Measurements from ENCODE around the gene ZBTB9. TPM values are rescaled to one million over a fixed set of nuclear protein-coding genes. Genes with fewer than 3 reads are reported as not detected.
A peak's percentile ranks its signal among the peaks of the same experiment; 100 is the strongest.

The ZBTB9 gene, protein sequence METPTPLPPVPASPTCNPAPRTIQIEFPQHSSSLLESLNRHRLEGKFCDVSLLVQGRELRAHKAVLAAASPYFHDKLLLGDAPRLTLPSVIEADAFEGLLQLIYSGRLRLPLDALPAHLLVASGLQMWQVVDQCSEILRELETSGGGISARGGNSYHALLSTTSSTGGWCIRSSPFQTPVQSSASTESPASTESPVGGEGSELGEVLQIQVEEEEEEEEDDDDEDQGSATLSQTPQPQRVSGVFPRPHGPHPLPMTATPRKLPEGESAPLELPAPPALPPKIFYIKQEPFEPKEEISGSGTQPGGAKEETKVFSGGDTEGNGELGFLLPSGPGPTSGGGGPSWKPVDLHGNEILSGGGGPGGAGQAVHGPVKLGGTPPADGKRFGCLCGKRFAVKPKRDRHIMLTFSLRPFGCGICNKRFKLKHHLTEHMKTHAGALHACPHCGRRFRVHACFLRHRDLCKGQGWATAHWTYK
- total RNA-seq, result 1 to 10 TPM; 2.8 to 4.8 (median 3.3) TPM

DNA sequence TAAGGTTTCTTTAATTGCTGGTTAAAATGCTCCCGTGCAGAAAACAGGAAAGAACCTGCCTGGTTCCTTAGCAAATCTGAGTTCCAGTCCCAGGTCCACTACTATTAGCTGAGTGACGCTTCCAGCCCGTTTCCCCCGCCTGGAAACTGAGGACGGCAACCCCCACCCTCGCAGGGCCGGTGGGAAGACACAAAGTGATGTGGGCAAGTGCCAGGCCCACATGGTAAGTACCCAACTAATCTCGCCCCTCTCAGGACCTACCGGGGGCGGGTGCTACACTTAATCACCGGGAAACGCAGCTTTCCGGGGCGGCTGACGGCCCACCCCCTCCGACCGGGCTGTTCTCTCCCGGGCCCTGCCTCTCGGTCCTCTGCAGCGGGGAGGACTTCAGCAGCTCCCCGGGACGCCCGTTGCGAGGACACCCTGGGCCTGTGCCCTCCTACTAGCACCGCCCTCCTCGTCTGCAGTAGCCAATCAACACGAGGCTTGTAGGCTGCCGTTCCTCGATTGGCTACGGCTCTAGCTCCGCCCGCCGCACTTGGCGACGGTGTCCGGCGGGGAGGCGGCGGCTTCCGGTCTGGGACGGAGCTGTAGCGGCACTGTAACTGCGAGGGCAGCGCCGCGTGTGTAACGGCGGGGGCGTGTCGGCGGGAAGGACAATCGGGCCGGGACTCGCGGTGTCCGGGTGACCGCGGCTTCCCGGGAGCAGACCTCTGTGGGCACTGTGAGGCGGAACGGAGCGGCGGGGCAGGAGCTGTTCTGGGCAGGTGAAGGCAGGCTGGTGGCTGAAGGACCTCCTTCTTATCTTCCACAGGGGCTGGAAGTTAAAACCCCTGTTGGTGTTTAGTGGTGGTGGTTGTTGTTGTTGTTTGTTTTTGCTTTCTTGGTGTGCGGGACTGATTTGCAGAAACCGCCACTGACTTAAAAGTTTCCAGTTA is at the start of gene ZBTB9:
ZBTB9 (plus strand) TSS at position 568 of the 938 bp plus-strand sequence. CDS start 525 bp downstream, outside the sequence.
- intact Hi-C loops (cut with DNase I), result no loop called here
- TF ChIP-seq, protein P1, sequence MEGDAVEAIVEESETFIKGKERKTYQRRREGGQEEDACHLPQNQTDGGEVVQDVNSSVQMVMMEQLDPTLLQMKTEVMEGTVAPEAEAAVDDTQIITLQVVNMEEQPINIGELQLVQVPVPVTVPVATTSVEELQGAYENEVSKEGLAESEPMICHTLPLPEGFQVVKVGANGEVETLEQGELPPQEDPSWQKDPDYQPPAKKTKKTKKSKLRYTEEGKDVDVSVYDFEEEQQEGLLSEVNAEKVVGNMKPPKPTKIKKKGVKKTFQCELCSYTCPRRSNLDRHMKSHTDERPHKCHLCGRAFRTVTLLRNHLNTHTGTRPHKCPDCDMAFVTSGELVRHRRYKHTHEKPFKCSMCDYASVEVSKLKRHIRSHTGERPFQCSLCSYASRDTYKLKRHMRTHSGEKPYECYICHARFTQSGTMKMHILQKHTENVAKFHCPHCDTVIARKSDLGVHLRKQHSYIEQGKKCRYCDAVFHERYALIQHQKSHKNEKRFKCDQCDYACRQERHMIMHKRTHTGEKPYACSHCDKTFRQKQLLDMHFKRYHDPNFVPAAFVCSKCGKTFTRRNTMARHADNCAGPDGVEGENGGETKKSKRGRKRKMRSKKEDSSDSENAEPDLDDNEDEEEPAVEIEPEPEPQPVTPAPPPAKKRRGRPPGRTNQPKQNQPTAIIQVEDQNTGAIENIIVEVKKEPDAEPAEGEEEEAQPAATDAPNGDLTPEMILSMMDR (IDR thresholded peaks at IDR 0.05), result peak in 2 of 6 experiments; percentile 9 to 12
- peak in 3 of 4 donors; percentile 48 to 90 (median 70) for TF ChIP-seq POLR2A (IDR thresholded peaks at IDR 0.05)

GRCh38 chr6:33404884-33405283 is 49.5 kb upstream of the ZBTB9 start:
- TF ChIP-seq, protein P1 (IDR thresholded peaks at IDR 0.05), result no peak
- 90% methylated on average over 2 of the region's 17 CpGs; no CpG with 5 or more reads in 1 of the 2 donors for WGBS, 2 donors
- DNase-seq, result no peak
- Histone ChIP-seq H3K4me1 (peaks cover 0 to 6% (median 0%) of the 10 kb centered on the region in 3 donors), H3K27me3 (no peaks in the 10 kb centered on the region), H3K4me3 (no peak overlapping the region), H3K36me3 (peaks cover 0 to 30% (median 0%) of the 10 kb centered on the region in 3 donors), H3K9me3 (no peaks in the 10 kb centered on the region), H3K27ac (no peak overlapping the region)
- intact Hi-C loops (cut with DNase I), result no loop called here

More for the DNA sequence above, at the start of gene ZBTB9:
- Histone ChIP-seq H3K27ac (peak within 1 kb of the TSS; percentile 80 to 90 (median 86)), H3K4me3 (peak within 1 kb of the TSS; percentile 68 to 84 (median 78)), H3K36me3 (peaks cover 0 to 33% (median 0%) of the 10 kb centered on the region in 3 donors), H3K4me1 (peaks cover 13 to 32% (median 14%) of the 10 kb centered on the region in 3 donors), H3K9me3 (no peaks in the 10 kb centered on the region), H3K27me3 (no peaks in the 10 kb centered on the region)
- 0 to 2% methylated on average over 10 to 16 of the region's 65 CpGs for WGBS, 2 donors
- peak; percentile 76 for DNase-seq

- Histone ChIP-seq H3K36me3 (peaks cover 0 to 30% (median 0%) of the 10 kb centered on the region in 3 donors), H3K4me1 (peaks cover 0 to 7% (median 0%) of the 10 kb centered on the region in 3 donors), H3K27ac (no peak overlapping the region), H3K9me3 (no peaks in the 10 kb centered on the region), H3K27me3 (no peaks in the 10 kb centered on the region), H3K4me3 (no peak overlapping the region)
- 85 to 90% methylated on average over 10 to 13 of the region's 15 CpGs for WGBS, 2 donors
- intact Hi-C loops (cut with DNase I), result no loop called here
- DNase-seq, result no peak
- TF ChIP-seq, protein P1 (IDR thresholded peaks at IDR 0.05), result no peak
- no peak for TF ChIP-seq POLR2A (IDR thresholded peaks at IDR 0.05)
Measured at GRCh38 chr6:33405386-33405940, 48.9 kb upstream of the ZBTB9 start.

DNA sequence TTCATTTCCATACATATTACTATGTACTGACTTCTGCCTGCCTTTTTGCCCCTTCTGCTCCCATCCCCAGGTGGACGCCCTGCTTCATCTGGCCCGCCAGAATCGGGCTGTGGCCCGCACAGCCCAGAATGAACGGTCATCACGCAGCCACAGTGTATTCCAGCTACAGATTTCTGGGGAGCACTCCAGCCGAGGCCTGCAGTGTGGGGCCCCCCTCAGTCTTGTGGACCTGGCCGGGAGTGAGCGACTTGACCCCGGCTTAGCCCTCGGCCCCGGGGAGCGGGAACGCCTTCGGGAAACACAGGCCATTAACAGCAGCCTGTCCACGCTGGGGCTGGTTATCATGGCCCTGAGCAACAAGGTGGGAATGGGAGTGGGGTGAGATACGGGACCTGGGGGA is 48.2 kb upstream of the ZBTB9 start:
- intact Hi-C loops (cut with DNase I), result no loop called here
- no peak overlapping the region for H3K4me3 ChIP-seq
- H3K9me3 ChIP-seq, result no peaks in the 10 kb centered on the region
- peaks cover 0 to 30% (median 0%) of the 10 kb centered on the region in 3 donors for H3K36me3 ChIP-seq
- peaks cover 0 to 8% (median 0%) of the 10 kb centered on the region in 3 donors for H3K4me1 ChIP-seq
- H3K27me3 ChIP-seq, result no peaks in the 10 kb centered on the region
- no peak for DNase-seq
- WGBS, 2 donors, result 97 to 100% methylated on average over 4 to 5 of the region's 17 CpGs
- TF ChIP-seq POLR2A (IDR thresholded peaks at IDR 0.05), result no peak
- TF ChIP-seq, protein P1 (IDR thresholded peaks at IDR 0.05), result no peak
- H3K27ac ChIP-seq, result no peak overlapping the region
